ENCODE results near the gene GABRB2.

GABRB2 gene

GRCh38 chr5:161471211-161471950, 75.1 kb downstream of the GABRB2 start:
- H3K4me1 ChIP-seq (ENCODE audit: control insufficient read depth, insufficient read depth, low read length), result no peaks in the 10 kb centered on the region
- no peaks in the 10 kb centered on the region for H3K36me3 ChIP-seq (ENCODE audit: control insufficient read depth, insufficient read depth, low read length, severe bottlenecking)
- no peaks in the 10 kb centered on the region for H3K27me3 ChIP-seq (replicated peaks; ENCODE audit: control insufficient read depth, insufficient read depth, low read length)
- H3K9ac ChIP-seq (ENCODE audit: low read length), result no peak overlapping the region
- H3K9me3 ChIP-seq (ENCODE audit: control insufficient read depth, low read length), result peaks cover 16% of the 10 kb centered on the region
- no peak for DNase-seq (ENCODE audit: low read depth)
- no peak overlapping the region for H3K4me3 ChIP-seq (ENCODE audit: low read length)

- Histone ChIP-seq H3K9me3 (ENCODE audit: control insufficient read depth, low read length) (no peaks in the 10 kb centered on the region), H3K9ac (ENCODE audit: low read length) (no peak overlapping the region), H3K27me3 (replicated peaks; ENCODE audit: control insufficient read depth, insufficient read depth, low read length) (no peaks in the 10 kb centered on the region), H3K4me1 (ENCODE audit: control insufficient read depth, insufficient read depth, low read length) (no peaks in the 10 kb centered on the region), H3K4me3 (ENCODE audit: low read length) (no peak overlapping the region), H3K36me3 (ENCODE audit: control insufficient read depth, insufficient read depth, low read length, severe bottlenecking) (no peaks in the 10 kb centered on the region)
- no peak for DNase-seq (ENCODE audit: low read depth)
Observed at GRCh38 chr5:161467703-161468102, 78.8 kb downstream of the GABRB2 start.

GRCh38 chr5:161460741-161461140, 85.8 kb downstream of the GABRB2 start:
- Histone ChIP-seq H3K9ac (ENCODE audit: low read length) (no peak overlapping the region), H3K9me3 (ENCODE audit: control insufficient read depth, low read length) (no peaks in the 10 kb centered on the region), H3K36me3 (ENCODE audit: control insufficient read depth, insufficient read depth, low read length, severe bottlenecking) (no peaks in the 10 kb centered on the region), H3K27me3 (replicated peaks; ENCODE audit: control insufficient read depth, insufficient read depth, low read length) (no peaks in the 10 kb centered on the region), H3K4me1 (ENCODE audit: control insufficient read depth, insufficient read depth, low read length) (no peaks in the 10 kb centered on the region), H3K4me3 (ENCODE audit: low read length) (no peak overlapping the region)
- no peak for DNase-seq (ENCODE audit: low read depth)

GRCh38 chr5:161446655-161447054, 99.9 kb downstream of the GABRB2 start:
- H3K9ac ChIP-seq (ENCODE audit: low read length), result no peak overlapping the region
- no peaks in the 10 kb centered on the region for H3K4me1 ChIP-seq (ENCODE audit: control insufficient read depth, insufficient read depth, low read length)
- DNase-seq (ENCODE audit: low read depth), result no peak

GRCh38 chr5:161442471-161442870, 104.1 kb downstream of the GABRB2 start:
- Histone ChIP-seq H3K9ac (ENCODE audit: low read length) (no peak overlapping the region), H3K36me3 (ENCODE audit: control insufficient read depth, insufficient read depth, low read length, severe bottlenecking) (no peaks in the 10 kb centered on the region), H3K27me3 (replicated peaks; ENCODE audit: control insufficient read depth, insufficient read depth, low read length) (no peaks in the 10 kb centered on the region), H3K4me1 (ENCODE audit: control insufficient read depth, insufficient read depth, low read length) (no peaks in the 10 kb centered on the region), H3K9me3 (ENCODE audit: control insufficient read depth, low read length) (peaks cover 13% of the 10 kb centered on the region), H3K4me3 (ENCODE audit: low read length) (no peak overlapping the region)
- DNase-seq (ENCODE audit: low read depth), result no peak

More at GRCh38 chr5:161446655-161447054, 99.9 kb downstream of the GABRB2 start:
- Histone ChIP-seq H3K4me3 (ENCODE audit: low read length) (no peak overlapping the region), H3K9me3 (ENCODE audit: control insufficient read depth, low read length) (no peaks in the 10 kb centered on the region), H3K27me3 (replicated peaks; ENCODE audit: control insufficient read depth, insufficient read depth, low read length) (no peaks in the 10 kb centered on the region), H3K36me3 (ENCODE audit: control insufficient read depth, insufficient read depth, low read length, severe bottlenecking) (no peaks in the 10 kb centered on the region)

GRCh38 chr5:161432798-161433197, 113.7 kb downstream of the GABRB2 start:
- Histone ChIP-seq H3K9ac (ENCODE audit: low read length) (no peak overlapping the region), H3K36me3 (ENCODE audit: control insufficient read depth, insufficient read depth, low read length, severe bottlenecking) (no peaks in the 10 kb centered on the region), H3K9me3 (ENCODE audit: control insufficient read depth, low read length) (no peaks in the 10 kb centered on the region), H3K27me3 (replicated peaks; ENCODE audit: control insufficient read depth, insufficient read depth, low read length) (no peaks in the 10 kb centered on the region), H3K4me3 (ENCODE audit: low read length) (no peak overlapping the region), H3K4me1 (ENCODE audit: control insufficient read depth, insufficient read depth, low read length) (no peaks in the 10 kb centered on the region)
- DNase-seq (ENCODE audit: low read depth), result no peak

- Histone ChIP-seq H3K9me3 (ENCODE audit: control insufficient read depth, low read length) (no peaks in the 10 kb centered on the region), H3K4me1 (ENCODE audit: control insufficient read depth, insufficient read depth, low read length) (no peaks in the 10 kb centered on the region), H3K4me3 (ENCODE audit: low read length) (no peak overlapping the region), H3K27me3 (replicated peaks; ENCODE audit: control insufficient read depth, insufficient read depth, low read length) (no peaks in the 10 kb centered on the region), H3K9ac (ENCODE audit: low read length) (no peak overlapping the region), H3K36me3 (ENCODE audit: control insufficient read depth, insufficient read depth, low read length, severe bottlenecking) (no peaks in the 10 kb centered on the region)
- DNase-seq (ENCODE audit: low read depth), result no peak
Observed at GRCh38 chr5:161431963-161432362, 114.6 kb downstream of the GABRB2 start.

GRCh38 chr5:161421067-161421466, 125.5 kb downstream of the GABRB2 start:
- no peaks in the 10 kb centered on the region for H3K4me1 ChIP-seq (ENCODE audit: control insufficient read depth, insufficient read depth, low read length)
- no peaks in the 10 kb centered on the region for H3K9me3 ChIP-seq (ENCODE audit: control insufficient read depth, low read length)
- H3K27me3 ChIP-seq (replicated peaks; ENCODE audit: control insufficient read depth, insufficient read depth, low read length), result no peaks in the 10 kb centered on the region
- DNase-seq (ENCODE audit: low read depth), result no peak
- H3K4me3 ChIP-seq (ENCODE audit: low read length), result no peak overlapping the region
- no peak overlapping the region for H3K9ac ChIP-seq (ENCODE audit: low read length)
- no peaks in the 10 kb centered on the region for H3K36me3 ChIP-seq (ENCODE audit: control insufficient read depth, insufficient read depth, low read length, severe bottlenecking)

GRCh38 chr5:161420521-161420920, 126.0 kb downstream of the GABRB2 start:
- Histone ChIP-seq H3K27me3 (replicated peaks; ENCODE audit: control insufficient read depth, insufficient read depth, low read length) (no peaks in the 10 kb centered on the region), H3K4me1 (ENCODE audit: control insufficient read depth, insufficient read depth, low read length) (no peaks in the 10 kb centered on the region), H3K4me3 (ENCODE audit: low read length) (no peak overlapping the region), H3K9ac (ENCODE audit: low read length) (no peak overlapping the region), H3K36me3 (ENCODE audit: control insufficient read depth, insufficient read depth, low read length, severe bottlenecking) (no peaks in the 10 kb centered on the region), H3K9me3 (ENCODE audit: control insufficient read depth, low read length) (no peaks in the 10 kb centered on the region)
- DNase-seq (ENCODE audit: low read depth), result no peak

- H3K9me3 ChIP-seq (ENCODE audit: control insufficient read depth, low read length), result no peaks in the 10 kb centered on the region
- H3K36me3 ChIP-seq (ENCODE audit: control insufficient read depth, insufficient read depth, low read length, severe bottlenecking), result no peaks in the 10 kb centered on the region
- no peak overlapping the region for H3K4me3 ChIP-seq (ENCODE audit: low read length)
- H3K9ac ChIP-seq (ENCODE audit: low read length), result no peak overlapping the region
- H3K27me3 ChIP-seq (replicated peaks; ENCODE audit: control insufficient read depth, insufficient read depth, low read length), result no peaks in the 10 kb centered on the region
- no peak for DNase-seq (ENCODE audit: low read depth)
- peaks cover 15% of the 10 kb centered on the region for H3K4me1 ChIP-seq (ENCODE audit: control insufficient read depth, insufficient read depth, low read length)
Observed at GRCh38 chr5:161414896-161415295, 131.6 kb downstream of the GABRB2 start.

- H3K9ac ChIP-seq (ENCODE audit: low read length), result no peak overlapping the region
- no peak overlapping the region for H3K4me3 ChIP-seq (ENCODE audit: low read length)
- peaks cover 17% of the 10 kb centered on the region for H3K4me1 ChIP-seq (ENCODE audit: control insufficient read depth, insufficient read depth, low read length)
- DNase-seq (ENCODE audit: low read depth), result no peak
- H3K36me3 ChIP-seq (ENCODE audit: control insufficient read depth, insufficient read depth, low read length, severe bottlenecking), result no peaks in the 10 kb centered on the region
- no peaks in the 10 kb centered on the region for H3K27me3 ChIP-seq (replicated peaks; ENCODE audit: control insufficient read depth, insufficient read depth, low read length)
- H3K9me3 ChIP-seq (ENCODE audit: control insufficient read depth, low read length), result no peaks in the 10 kb centered on the region
Observed at GRCh38 chr5:161414037-161414436, 132.5 kb downstream of the GABRB2 start.

- H3K36me3 ChIP-seq (ENCODE audit: control insufficient read depth, insufficient read depth, low read length, severe bottlenecking), result no peaks in the 10 kb centered on the region
Observed at GRCh38 chr5:161412792-161413191, 133.7 kb downstream of the GABRB2 start.

More at GRCh38 chr5:161412792-161413191, 133.7 kb downstream of the GABRB2 start:
- DNase-seq (ENCODE audit: low read depth), result no peak
- Histone ChIP-seq H3K9ac (ENCODE audit: low read length) (no peak overlapping the region), H3K4me1 (ENCODE audit: control insufficient read depth, insufficient read depth, low read length) (peaks cover 17% of the 10 kb centered on the region), H3K9me3 (ENCODE audit: control insufficient read depth, low read length) (no peaks in the 10 kb centered on the region), H3K4me3 (ENCODE audit: low read length) (no peak overlapping the region), H3K27me3 (replicated peaks; ENCODE audit: control insufficient read depth, insufficient read depth, low read length) (no peaks in the 10 kb centered on the region)
